GM12873 (cell line): Measurements from ENCODE around the gene POP7.

Source experiments
- TF ChIP-seq, protein P1 (sequence below): IDR thresholded peaks from 2 replicates; pipeline ENCODE4 v1.5.1; 2012; ENCODE audit warnings: low read depth, mild to moderate bottlenecking, moderate library complexity, low read length, control low read depth; ENCODE audit not compliant: insufficient read depth; ENCODE audit errors: missing control alignments

Gene POP7

GRCh38 chr7:100686822-100687211 lies 19.1 kb upstream of the POP7 start:
- TF ChIP-seq, protein P1, sequence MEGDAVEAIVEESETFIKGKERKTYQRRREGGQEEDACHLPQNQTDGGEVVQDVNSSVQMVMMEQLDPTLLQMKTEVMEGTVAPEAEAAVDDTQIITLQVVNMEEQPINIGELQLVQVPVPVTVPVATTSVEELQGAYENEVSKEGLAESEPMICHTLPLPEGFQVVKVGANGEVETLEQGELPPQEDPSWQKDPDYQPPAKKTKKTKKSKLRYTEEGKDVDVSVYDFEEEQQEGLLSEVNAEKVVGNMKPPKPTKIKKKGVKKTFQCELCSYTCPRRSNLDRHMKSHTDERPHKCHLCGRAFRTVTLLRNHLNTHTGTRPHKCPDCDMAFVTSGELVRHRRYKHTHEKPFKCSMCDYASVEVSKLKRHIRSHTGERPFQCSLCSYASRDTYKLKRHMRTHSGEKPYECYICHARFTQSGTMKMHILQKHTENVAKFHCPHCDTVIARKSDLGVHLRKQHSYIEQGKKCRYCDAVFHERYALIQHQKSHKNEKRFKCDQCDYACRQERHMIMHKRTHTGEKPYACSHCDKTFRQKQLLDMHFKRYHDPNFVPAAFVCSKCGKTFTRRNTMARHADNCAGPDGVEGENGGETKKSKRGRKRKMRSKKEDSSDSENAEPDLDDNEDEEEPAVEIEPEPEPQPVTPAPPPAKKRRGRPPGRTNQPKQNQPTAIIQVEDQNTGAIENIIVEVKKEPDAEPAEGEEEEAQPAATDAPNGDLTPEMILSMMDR, result no peak

- TF ChIP-seq, protein P1, result no peak
Observed at GRCh38 chr7:100687261-100687660, 18.7 kb upstream of the POP7 start.

GRCh38 chr7:100687751-100688300 lies 18.1 kb upstream of the POP7 start:
- TF ChIP-seq, protein P1, result no peak

- TF ChIP-seq, protein P1, result no peak
Observed at GRCh38 chr7:100688326-100688860, 17.5 kb upstream of the POP7 start.

- TF ChIP-seq, protein P1, result peak; percentile 11
Observed at GRCh38 chr7:100689230-100690135, 16.4 kb upstream of the POP7 start.

- TF ChIP-seq, protein P1, result peak; percentile 83
Observed at GRCh38 chr7:100691676-100692577, 14.0 kb upstream of the POP7 start.
